Neuronal stem cell (in vitro differentiated cells): ENCODE data around the gene C19orf67.

Experiments used
- DNase-seq: peaks from one replicate; pipeline ENCODE4 v3.0.0-alpha.2; 2013; ENCODE audit warnings: low spot score
- H2AFZ ChIP-seq: one replicate; pipeline ENCODE4 v1.6.1; 2013; ENCODE audit warnings: mild to moderate bottlenecking, low read length, inconsistent platforms
- H2AK5ac ChIP-seq: 2 replicates; pipeline ENCODE4 v1.6.1; 2013; ENCODE audit warnings: low read depth, mild to moderate bottlenecking, inconsistent platforms, low read length, moderate library complexity, mixed read lengths
- H2BK120ac ChIP-seq: 2 replicates; pipeline ENCODE4 v1.6.1; 2013; ENCODE audit warnings: low read depth, mild to moderate bottlenecking, inconsistent platforms, low read length, moderate library complexity, mixed read lengths
- H2BK12ac ChIP-seq: one replicate; pipeline ENCODE4 v1.6.1; 2013; ENCODE audit warnings: low read length, inconsistent platforms
- H2BK15ac ChIP-seq: 2 replicates; pipeline ENCODE4 v1.6.1; 2013; ENCODE audit warnings: mild to moderate bottlenecking, low read length, inconsistent platforms, mixed read lengths
- H2BK5ac ChIP-seq: one replicate; pipeline ENCODE4 v1.6.1; 2013; ENCODE audit warnings: inconsistent platforms, mild to moderate bottlenecking, low read length, moderate library complexity
- H3K14ac ChIP-seq: one replicate; pipeline ENCODE4 v1.6.1; 2013; ENCODE audit warnings: low read length, inconsistent platforms
- H3K18ac ChIP-seq: 2 replicates; pipeline ENCODE4 v1.6.1; 2013; ENCODE audit warnings: low read length, inconsistent platforms
- H3K23ac ChIP-seq: 2 replicates; pipeline ENCODE4 v1.6.1; 2013; ENCODE audit warnings: low read depth, mild to moderate bottlenecking, mixed read lengths, low read length, inconsistent platforms; ENCODE audit not compliant: poor library complexity
- H3K27ac ChIP-seq: replicated peaks from 3 replicates; pipeline ENCODE4 v1.5.1; 2013; ENCODE audit warnings: low read length, inconsistent platforms
- H3K27me3 ChIP-seq, 3 experiments: 2 replicates each; pipeline ENCODE4 v1.6.1; 2013; ENCODE audit warnings: low read length in 3 of 3, mild to moderate bottlenecking in 2 of 3, inconsistent platforms in 1 of 3, low read depth in 1 of 3, mixed read lengths in 1 of 3, moderate library complexity in 1 of 3; ENCODE audit not compliant: control insufficient read depth in 3 of 3, insufficient read depth in 3 of 3
- H3K36me3 ChIP-seq, 2 donors: replicated peaks in 1 of 2; 2 replicates each; pipeline ENCODE4 v1.6.1; 2013; ENCODE audit warnings: low read length in 2 of 2; ENCODE audit not compliant: control insufficient read depth in 2 of 2, insufficient read depth in 2 of 2
- H3K4ac ChIP-seq: 2 replicates; pipeline ENCODE4 v1.6.1; 2013; ENCODE audit warnings: inconsistent platforms, mild to moderate bottlenecking, low read length, moderate library complexity
- H3K4me1 ChIP-seq, 2 donors: 1 replicate in 1 of 2; 2 replicates in 1 of 2; pipeline ENCODE4 v1.6.1; 2013; ENCODE audit warnings: low read length in 2 of 2, low read depth in 1 of 2; ENCODE audit not compliant: control insufficient read depth in 2 of 2, insufficient read depth in 1 of 2
- H3K4me2 ChIP-seq: one replicate; pipeline ENCODE4 v1.6.1; 2013; ENCODE audit warnings: mild to moderate bottlenecking, low read length, inconsistent platforms; ENCODE audit not compliant: insufficient read depth, poor library complexity, severe bottlenecking
- H3K4me3 ChIP-seq, 2 donors: 2 replicates each; pipeline ENCODE4 v1.5.1; 2013; ENCODE audit warnings: low read length in 2 of 2, mild to moderate bottlenecking in 2 of 2, inconsistent platforms in 1 of 2, moderate library complexity in 1 of 2
- H3K79me1 ChIP-seq: one replicate; pipeline ENCODE4 v1.6.1; 2013; ENCODE audit warnings: low read depth, mild to moderate bottlenecking, inconsistent platforms, low read length, moderate library complexity
- H3K9ac ChIP-seq: one replicate; pipeline ENCODE4 v1.6.1; 2013; ENCODE audit warnings: mild to moderate bottlenecking, low read depth, low read length, inconsistent platforms; ENCODE audit not compliant: poor library complexity
- H3K9me3 ChIP-seq, 2 donors: replicated peaks in 1 of 2; 2 replicates each; pipeline versions ENCODE3 to v1.6.1; 2013; ENCODE audit warnings: low read length in 2 of 2, mild to moderate bottlenecking in 2 of 2, inconsistent platforms in 1 of 2, low read depth in 1 of 2, mixed read lengths in 1 of 2, moderate library complexity in 1 of 2; ENCODE audit not compliant: control insufficient read depth in 2 of 2, insufficient read depth in 1 of 2
- H4K8ac ChIP-seq: one replicate; pipeline ENCODE4 v1.6.1; 2013; ENCODE audit warnings: low read depth, mild to moderate bottlenecking, inconsistent platforms, low read length, moderate library complexity
- H4K91ac ChIP-seq: one replicate; pipeline ENCODE4 v1.6.1; 2013; ENCODE audit warnings: low read length, low read depth, mild to moderate bottlenecking, inconsistent platforms; ENCODE audit not compliant: poor library complexity
- WGBS, 2 donors: extraction: QIAGEN DNeasy Blood & Tissue Kit; methylation state at CpG; one replicate each; pipeline ENCODE4 v1.1.7; 2013; ENCODE audit warnings: missing lambda C conversion rate in 2 of 2, mixed read lengths in 1 of 2; ENCODE audit not compliant: insufficient read length in 2 of 2, insufficient replicate concordance in 1 of 2; ENCODE audit errors: extremely low coverage in 2 of 2; 5-methylcytosine and 5-hydroxymethylcytosine counted together

The C19orf67 gene

DNA sequence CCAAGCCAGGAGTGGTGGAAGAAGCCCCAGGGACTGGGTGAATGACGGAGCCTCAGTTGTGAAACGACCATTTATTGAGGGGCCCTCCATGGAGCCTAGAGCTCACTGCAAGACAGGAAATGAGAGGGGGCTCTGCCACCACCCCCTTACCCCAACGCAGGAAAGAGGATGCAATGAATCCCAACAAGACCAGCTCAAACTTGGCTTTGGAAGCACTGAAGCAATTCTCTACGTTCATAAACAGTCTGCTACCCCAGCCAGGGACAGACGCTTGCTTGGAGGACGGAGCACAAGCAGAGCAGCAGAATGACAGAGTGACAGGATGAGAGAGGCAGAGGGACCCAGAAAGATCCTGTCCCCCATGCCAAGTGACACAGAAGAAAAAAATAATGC is 30.9 kb upstream of the C19orf67 start:
- H4K91ac ChIP-seq = no peak overlapping the region
- peaks cover 12 to 40% of the 10 kb centered on the region in 2 donors for H3K4me1 ChIP-seq
- H3K9me3 ChIP-seq = no peaks in the 10 kb centered on the region
- H3K4me2 ChIP-seq = peak overlapping the region; percentile 92
- H3K4ac ChIP-seq = no peak overlapping the region
- no peaks in the 10 kb centered on the region for H3K27me3 ChIP-seq
- H2AK5ac ChIP-seq = no peak overlapping the region
- no peak for DNase-seq
- H3K36me3 ChIP-seq = peaks cover 7 to 25% of the 10 kb centered on the region in 2 donors
- H3K14ac ChIP-seq = no peak overlapping the region
- no peak overlapping the region for H2BK120ac ChIP-seq
- H3K79me1 ChIP-seq = peaks cover 2% of the 10 kb centered on the region
- H2BK12ac ChIP-seq = no peak overlapping the region
- no CpG with 5 or more reads among the region's 6 CpGs for WGBS, 2 donors
- H3K9ac ChIP-seq = peak overlapping the region; percentile 78
- no peak overlapping the region for H3K18ac ChIP-seq
- H3K27ac ChIP-seq = no peak overlapping the region
- H2AFZ ChIP-seq = no peak overlapping the region
- no peak overlapping the region for H4K8ac ChIP-seq
- H3K4me3 ChIP-seq = peak overlapping the region; percentile 82 to 91
- no peak overlapping the region for H3K23ac ChIP-seq
- H2BK15ac ChIP-seq = no peak overlapping the region
- H2BK5ac ChIP-seq = no peak overlapping the region

- H2BK12ac ChIP-seq = no peak overlapping the region
- no peak overlapping the region for H3K9ac ChIP-seq
- WGBS, 2 donors = no CpG with 5 or more reads among the region's 5 CpGs
- H4K91ac ChIP-seq = no peak overlapping the region
- H3K9me3 ChIP-seq = no peaks in the 10 kb centered on the region
- peak overlapping the region in 1 of 2 donors; percentile 82 for H3K4me3 ChIP-seq
- peaks cover 2% of the 10 kb centered on the region for H3K79me1 ChIP-seq
- H4K8ac ChIP-seq = no peak overlapping the region
- no peak overlapping the region for H3K4me2 ChIP-seq
- H3K4ac ChIP-seq = no peak overlapping the region
- H2AK5ac ChIP-seq = no peak overlapping the region
- H2BK15ac ChIP-seq = no peak overlapping the region
- H3K36me3 ChIP-seq = peaks cover 4 to 17% of the 10 kb centered on the region in 2 donors
- no peak overlapping the region for H2AFZ ChIP-seq
- H3K14ac ChIP-seq = no peak overlapping the region
- no peak overlapping the region for H3K23ac ChIP-seq
- no peak overlapping the region for H3K27ac ChIP-seq
- H3K27me3 ChIP-seq = no peaks in the 10 kb centered on the region
- H3K18ac ChIP-seq = no peak overlapping the region
- no peak overlapping the region for H2BK5ac ChIP-seq
- no peak for DNase-seq
- peaks cover 12 to 40% of the 10 kb centered on the region in 2 donors for H3K4me1 ChIP-seq
- H2BK120ac ChIP-seq = no peak overlapping the region
Observed at GRCh38 chr19:14115756-14116155, 30.2 kb upstream of the C19orf67 start.

- Histone ChIP-seq H3K4me1 (peaks cover 12 to 40% of the 10 kb centered on the region in 2 donors), H2AK5ac (peak overlapping the region; percentile 26), H4K8ac (no peak overlapping the region), H4K91ac (no peak overlapping the region), H2BK15ac (no peak overlapping the region), H3K9me3 (no peaks in the 10 kb centered on the region), H3K14ac (no peak overlapping the region), H3K23ac (no peak overlapping the region), H3K4me2 (no peak overlapping the region), H3K27ac (no peak overlapping the region), H3K18ac (no peak overlapping the region), H2BK120ac (no peak overlapping the region), H3K36me3 (peaks cover 2 to 8% of the 10 kb centered on the region in 2 donors), H2BK12ac (no peak overlapping the region), H3K4me3 (no peak overlapping the region), H3K4ac (no peak overlapping the region), H3K79me1 (peaks cover 2% of the 10 kb centered on the region), H3K9ac (no peak overlapping the region), H2AFZ (no peak overlapping the region), H2BK5ac (no peak overlapping the region), H3K27me3 (no peaks in the 10 kb centered on the region)
- WGBS, 2 donors = no CpG with 5 or more reads among the region's 9 CpGs
- DNase-seq = no peak
Observed at GRCh38 chr19:14114854-14115253, 29.3 kb upstream of the C19orf67 start.

GRCh38 chr19:14114439-14114838 is 28.9 kb upstream of the C19orf67 start:
- Histone ChIP-seq H2BK15ac (no peak overlapping the region), H3K18ac (no peak overlapping the region), H3K4ac (no peak overlapping the region), H3K9me3 (no peaks in the 10 kb centered on the region), H2BK120ac (no peak overlapping the region), H3K79me1 (peaks cover 2% of the 10 kb centered on the region), H3K36me3 (peaks cover 0 to 4% of the 10 kb centered on the region in 2 donors), H3K4me2 (no peak overlapping the region), H4K91ac (no peak overlapping the region), H3K23ac (no peak overlapping the region), H2BK12ac (no peak overlapping the region), H2AK5ac (peak overlapping the region; percentile 26), H3K9ac (no peak overlapping the region), H3K4me1 (peaks cover 12 to 37% of the 10 kb centered on the region in 2 donors), H3K27ac (no peak overlapping the region), H3K14ac (no peak overlapping the region), H4K8ac (no peak overlapping the region), H2AFZ (no peak overlapping the region), H3K27me3 (no peaks in the 10 kb centered on the region), H2BK5ac (no peak overlapping the region), H3K4me3 (no peak overlapping the region)
- WGBS, 2 donors = no CpG with 5 or more reads among the region's 7 CpGs
- no peak for DNase-seq
